22Rv1 (cell line): ENCODE results near the gene DNAJB5.

Experiments used
- ZFX ChIP-seq: fragments of 450-650 bp; IDR thresholded peaks from 2 replicates; pipeline ENCODE4 v1.6.1; 2017; ENCODE audit warnings: antibody characterized with exemption, borderline replicate concordance
- TF ChIP-seq, protein P1 (sequence below): fragments of 450-650 bp; IDR thresholded peaks from 2 replicates; pipeline ENCODE4 v1.5.1; 2017; ENCODE audit warnings: mild to moderate bottlenecking

DNA sequence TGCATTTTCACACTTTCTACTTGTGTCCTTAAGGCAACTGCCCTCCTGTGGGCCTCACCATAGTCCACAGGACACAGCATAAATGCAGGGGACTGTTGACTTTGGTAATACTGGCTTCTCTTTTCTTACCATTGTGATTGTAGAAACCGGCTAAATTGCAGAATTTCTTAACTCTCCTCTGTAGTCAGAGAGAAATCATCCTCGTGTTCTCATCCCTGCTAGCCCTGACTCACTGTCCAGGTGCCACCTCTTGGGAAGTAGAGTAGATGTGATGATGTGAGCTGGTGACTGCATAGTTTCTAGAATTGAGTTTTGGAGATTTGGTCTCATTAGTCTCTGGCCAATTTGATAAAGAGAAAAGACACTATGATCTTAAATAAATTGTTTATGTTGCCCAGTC lies 26.0 kb upstream of the DNAJB5 start:
- TF ChIP-seq, protein P1, sequence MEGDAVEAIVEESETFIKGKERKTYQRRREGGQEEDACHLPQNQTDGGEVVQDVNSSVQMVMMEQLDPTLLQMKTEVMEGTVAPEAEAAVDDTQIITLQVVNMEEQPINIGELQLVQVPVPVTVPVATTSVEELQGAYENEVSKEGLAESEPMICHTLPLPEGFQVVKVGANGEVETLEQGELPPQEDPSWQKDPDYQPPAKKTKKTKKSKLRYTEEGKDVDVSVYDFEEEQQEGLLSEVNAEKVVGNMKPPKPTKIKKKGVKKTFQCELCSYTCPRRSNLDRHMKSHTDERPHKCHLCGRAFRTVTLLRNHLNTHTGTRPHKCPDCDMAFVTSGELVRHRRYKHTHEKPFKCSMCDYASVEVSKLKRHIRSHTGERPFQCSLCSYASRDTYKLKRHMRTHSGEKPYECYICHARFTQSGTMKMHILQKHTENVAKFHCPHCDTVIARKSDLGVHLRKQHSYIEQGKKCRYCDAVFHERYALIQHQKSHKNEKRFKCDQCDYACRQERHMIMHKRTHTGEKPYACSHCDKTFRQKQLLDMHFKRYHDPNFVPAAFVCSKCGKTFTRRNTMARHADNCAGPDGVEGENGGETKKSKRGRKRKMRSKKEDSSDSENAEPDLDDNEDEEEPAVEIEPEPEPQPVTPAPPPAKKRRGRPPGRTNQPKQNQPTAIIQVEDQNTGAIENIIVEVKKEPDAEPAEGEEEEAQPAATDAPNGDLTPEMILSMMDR = no peak
- no peak for TF ChIP-seq ZFX
